Measurements from ENCODE around the gene SPANXN5. TPM values are rescaled to one million over a fixed set of nuclear protein-coding genes. Genes with fewer than 3 reads are reported as not detected.

Gene SPANXN5
- total RNA-seq, result 0.24 TPM in 1 of 2 replicates, not detected in the other

GRCh38 chrX:52797327-52797726 lies at the start of gene SPANXN5:
Gene SPANXN5 (minus strand): TSS chrX:52797427. CDS start chrX:52797348, 79 bp downstream.

GRCh38 chrX:52811065-52811625 lies 13.9 kb upstream of the SPANXN5 start, which contains the start of gene XAGE5:
Gene XAGE5 (plus strand): TSS chrX:52811287. CDS start chrX:52812567, 1,280 bp downstream.

GRCh38 chrX:52750952-52751351 lies 46.3 kb downstream of the SPANXN5 start, which contains the start of gene SSX2B:
Gene SSX2B (plus strand): TSS chrX:52751252. CDS start chrX:52752681, 1,429 bp downstream.

Other genes starting within 250 kb of the SPANXN5 start
- gene SSX7, start 142.5 kb downstream of the SPANXN5 start, total RNA-seq, result not detected in 2 replicates
- gene SSX2, start 90.2 kb downstream of the SPANXN5 start, total RNA-seq, result not detected in 2 replicates
- not detected in 2 replicates for gene SSX2B, start 46.2 kb downstream of the SPANXN5 start, total RNA-seq
- not detected in 2 replicates for gene XAGE5, start 13.9 kb upstream of the SPANXN5 start, total RNA-seq
- gene XAGE3, start 70.7 kb upstream of the SPANXN5 start, total RNA-seq, result not detected in 2 replicates
- gene FAM156B, start 99.9 kb upstream of the SPANXN5 start, total RNA-seq, result 3.6 and 8.1 TPM in 2 replicates
- 4.3 and 6.0 TPM in 2 replicates for gene FAM156A, start 161.1 kb upstream of the SPANXN5 start, total RNA-seq

All from tracheal epithelial cell (primary cell).